Measurements from ENCODE around the gene FOXK1. TPM values are rescaled to one million over a fixed set of nuclear protein-coding genes. Genes with fewer than 3 reads are reported as not detected.

FOXK1 gene
- total and polyA plus RNA-seq, 2 experiments from 2014 or later = 2.3 to 12.7 TPM

GRCh38 chr7:4772306-4772705 lies 90.2 kb downstream of the FOXK1 start:
- Histone ChIP-seq H3K27ac (ENCODE audit: low read depth) (no peak overlapping the region), H3F3A (replicated peaks; ENCODE audit: low read depth) (no peaks in the 10 kb centered on the region), H4K20me1 (replicated peaks; ENCODE audit: insufficient read depth) (no peaks in the 10 kb centered on the region; the same call in 1 of the 2 replicates), H3K27me3 (ENCODE audit: insufficient read depth) (no peaks in the 10 kb centered on the region), H2AFZ (no peak overlapping the region), H3K36me3 (ENCODE audit: insufficient read depth) (no peaks in the 10 kb centered on the region), H3K4me3 (no peak overlapping the region), H3K4me2 (no peak overlapping the region), H3K9me2 (ENCODE audit: insufficient read depth) (no peaks in the 10 kb centered on the region), H3K4me1 (ENCODE audit: insufficient read depth) (peaks cover 5% of the 10 kb centered on the region; the same call in 1 of the 2 replicates), H3K79me2 (replicated peaks; ENCODE audit: insufficient read depth) (peaks cover 17% of the 10 kb centered on the region)
- H3K4me1 Mint-ChIP-seq = peaks cover 9% of the 10 kb centered on the region; the same call in 2 of the 3 replicates
- no peak overlapping the region for H3K4me3 Mint-ChIP-seq
- H3K27me3 Mint-ChIP-seq (ENCODE audit: insufficient read depth, low read depth, poor library complexity) = peaks cover 12% of the 10 kb centered on the region
- no peak for DNase-seq (ENCODE audit: low spot score)
- no peaks in the 10 kb centered on the region for H3K36me3 Mint-ChIP-seq (ENCODE audit: low read depth)
- no peak for TF ChIP-seq POLR2AphosphoS5 (IDR thresholded peaks at IDR 0.05; ENCODE audit: low read depth)
- TF ChIP-seq EZH2 (IDR thresholded peaks at IDR 0.05; ENCODE audit: low read depth, unreplicated experiment) = no peak
- no peak for TF ChIP-seq REST (IDR thresholded peaks at IDR 0.05; ENCODE audit: unreplicated experiment)
- TF ChIP-seq ZNF462 (CRISPR knock-in tag; IDR thresholded peaks at IDR 0.05) = no peak
- no peak for TF ChIP-seq ZNF114 (CRISPR knock-in tag; IDR thresholded peaks at IDR 0.05)
- TF ChIP-seq STAT1 (IDR thresholded peaks at IDR 0.05; ENCODE audit: unreplicated experiment) = no peak
- no peak for TF ChIP-seq CREB1 (CRISPR knock-in tag; IDR thresholded peaks at IDR 0.05; ENCODE audit: low read depth)
- TF ChIP-seq, protein P1, sequence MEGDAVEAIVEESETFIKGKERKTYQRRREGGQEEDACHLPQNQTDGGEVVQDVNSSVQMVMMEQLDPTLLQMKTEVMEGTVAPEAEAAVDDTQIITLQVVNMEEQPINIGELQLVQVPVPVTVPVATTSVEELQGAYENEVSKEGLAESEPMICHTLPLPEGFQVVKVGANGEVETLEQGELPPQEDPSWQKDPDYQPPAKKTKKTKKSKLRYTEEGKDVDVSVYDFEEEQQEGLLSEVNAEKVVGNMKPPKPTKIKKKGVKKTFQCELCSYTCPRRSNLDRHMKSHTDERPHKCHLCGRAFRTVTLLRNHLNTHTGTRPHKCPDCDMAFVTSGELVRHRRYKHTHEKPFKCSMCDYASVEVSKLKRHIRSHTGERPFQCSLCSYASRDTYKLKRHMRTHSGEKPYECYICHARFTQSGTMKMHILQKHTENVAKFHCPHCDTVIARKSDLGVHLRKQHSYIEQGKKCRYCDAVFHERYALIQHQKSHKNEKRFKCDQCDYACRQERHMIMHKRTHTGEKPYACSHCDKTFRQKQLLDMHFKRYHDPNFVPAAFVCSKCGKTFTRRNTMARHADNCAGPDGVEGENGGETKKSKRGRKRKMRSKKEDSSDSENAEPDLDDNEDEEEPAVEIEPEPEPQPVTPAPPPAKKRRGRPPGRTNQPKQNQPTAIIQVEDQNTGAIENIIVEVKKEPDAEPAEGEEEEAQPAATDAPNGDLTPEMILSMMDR (conservative IDR thresholded peaks at IDR 0.05; ENCODE audit: low read depth in 2 of 2) = no peak
- TF ChIP-seq ETS1 (IDR thresholded peaks at IDR 0.05) = no peak
- TF ChIP-seq EZH2phosphoT487 (IDR thresholded peaks at IDR 0.05; ENCODE audit: unreplicated experiment) = no peak
- TF ChIP-seq ZNF331 (CRISPR knock-in tag; IDR thresholded peaks at IDR 0.05; ENCODE audit: low read depth) = no peak
- no peak for TF ChIP-seq JUNB (IDR thresholded peaks at IDR 0.05; ENCODE audit: unreplicated experiment)
- TF ChIP-seq NANOG (IDR thresholded peaks at IDR 0.05; ENCODE audit: borderline replicate concordance) = no peak
- no peak overlapping the region for H3K27ac Mint-ChIP-seq
- no peak for ATAC-seq
- no peaks in the 10 kb centered on the region; the same call in 2 of the 3 replicates for H3K9me3 Mint-ChIP-seq
